Endothelial cell (in vitro differentiated cells): ENCODE data around the gene TLE4. TPM values are rescaled to one million over a fixed set of nuclear protein-coding genes. Genes with fewer than 3 reads are reported as not detected.
A peak's percentile ranks its signal among the peaks of the same experiment; 100 is the strongest.

Source experiments
- DNase-seq: peaks from one replicate; pipeline ENCODE4 v3.0.0; 2021; ENCODE audit warnings: low spot score
- H3K27ac Mint-ChIP-seq: one replicate; pipeline ENCODE4 v1.8.0; 2021; ENCODE audit warnings: mixed read lengths, inconsistent platforms; ENCODE audit not compliant: unreplicated experiment
- H3K27me3 Mint-ChIP-seq: one replicate; pipeline ENCODE4 v1.8.0; 2021; ENCODE audit warnings: mild to moderate bottlenecking, moderate library complexity, mixed read lengths, inconsistent platforms; ENCODE audit not compliant: unreplicated experiment
- H3K36me3 Mint-ChIP-seq: one replicate; pipeline ENCODE4 v1.8.0; 2021; ENCODE audit warnings: mild to moderate bottlenecking, low read depth, mixed read lengths, inconsistent platforms; ENCODE audit not compliant: unreplicated experiment
- H3K4me1 Mint-ChIP-seq: one replicate; pipeline ENCODE4 v1.8.0; 2021; ENCODE audit warnings: mild to moderate bottlenecking, mixed read lengths, inconsistent platforms; ENCODE audit not compliant: unreplicated experiment
- H3K4me3 Mint-ChIP-seq: one replicate; pipeline ENCODE4 v1.8.0; 2021; ENCODE audit warnings: mild to moderate bottlenecking, mixed read lengths, inconsistent platforms; ENCODE audit not compliant: unreplicated experiment
- H3K9me3 Mint-ChIP-seq: one replicate; pipeline ENCODE4 v1.8.0; 2021; ENCODE audit warnings: mixed read lengths, inconsistent platforms; ENCODE audit not compliant: unreplicated experiment
- CTCF ChIP-seq: fragments of 200-600 bp; sonication (generic); IDR thresholded peaks from one replicate; pipeline ENCODE4 v1.5.0; 2021; ENCODE audit warnings: antibody characterized with exemption; ENCODE audit not compliant: unreplicated experiment
- total RNA-seq: library from RNA; stranded (reverse); fragmentation: NEBNext Ultra II Directional; extraction: Animal tissue kit (Norgen Biotek cat#: 25700); gene quantifications from one replicate; pipeline ENCODE4 v1.2.1, GENCODE V29; 2021; ENCODE audit not compliant: unreplicated experiment

Gene TLE4
- total RNA-seq, 1 donor from 2014 or later, result 88.4 TPM

- Mint-ChIP-seq H3K4me1 (peaks cover 20% of the 10 kb centered on the region), H3K9me3 (no peaks in the 10 kb centered on the region), H3K36me3 (no peaks in the 10 kb centered on the region), H3K4me3 (no peak overlapping the region), H3K27ac (no peak overlapping the region), H3K27me3 (peaks cover 4% of the 10 kb centered on the region)
- DNase-seq, result no peak
- no peak for TF ChIP-seq CTCF
Observed at GRCh38 chr9:79567671-79568098, 4.1 kb upstream of the TLE4 start.

- peaks cover 14% of the 10 kb centered on the region for H3K4me1 Mint-ChIP-seq
- H3K36me3 Mint-ChIP-seq, result peaks cover 1% of the 10 kb centered on the region
- no peak for TF ChIP-seq CTCF
- H3K27ac Mint-ChIP-seq, result no peak overlapping the region
- H3K9me3 Mint-ChIP-seq, result no peaks in the 10 kb centered on the region
- peaks cover 4% of the 10 kb centered on the region for H3K27me3 Mint-ChIP-seq
- DNase-seq, result no peak
- no peak overlapping the region for H3K4me3 Mint-ChIP-seq
Observed at GRCh38 chr9:79568337-79569101, 3.2 kb upstream of the TLE4 start.

GRCh38 chr9:79569814-79570447, 1.8 kb upstream of the TLE4 start:
- Mint-ChIP-seq H3K4me3 (peak overlapping the region; percentile 85), H3K9me3 (no peaks in the 10 kb centered on the region), H3K4me1 (peaks cover 22% of the 10 kb centered on the region), H3K36me3 (peaks cover 8% of the 10 kb centered on the region), H3K27ac (peak overlapping the region; percentile 67), H3K27me3 (peaks cover 7% of the 10 kb centered on the region)
- no peak for DNase-seq
- no peak for TF ChIP-seq CTCF

- H3K4me1 Mint-ChIP-seq, result peaks cover 22% of the 10 kb centered on the region
- TF ChIP-seq CTCF, result no peak
- no peak overlapping the region for H3K27ac Mint-ChIP-seq
- H3K4me3 Mint-ChIP-seq, result peak overlapping the region; percentile 85
- H3K9me3 Mint-ChIP-seq, result no peaks in the 10 kb centered on the region
- H3K27me3 Mint-ChIP-seq, result peaks cover 7% of the 10 kb centered on the region
- H3K36me3 Mint-ChIP-seq, result peaks cover 8% of the 10 kb centered on the region
- peak; percentile 61 for DNase-seq
Observed at GRCh38 chr9:79570448-79571308, 1.1 kb upstream of the TLE4 start.
